Stimulated activated CD4-positive, alpha-beta T cell treated with anti-CD3 and anti-CD28 coated beads, Interleukin-15, amount 100 ng/mL, for 24 hours (primary cell): ENCODE results near the gene DAGLA.

Experiments used
- DNase-seq: peaks from one replicate; pipeline ENCODE4 v3.0.0-alpha.2; 2020

The DAGLA gene

GRCh38 chr11:61691380-61692156 lies 11.4 kb downstream of the DAGLA start:
- no peak for DNase-seq

- no peak for DNase-seq
These were observed 13.9 kb downstream of the DAGLA start for GRCh38 chr11:61693922-61694601.

GRCh38 chr11:61694602-61694939 lies 14.4 kb downstream of the DAGLA start:
- no peak for DNase-seq

GRCh38 chr11:61694946-61695706 lies 14.9 kb downstream of the DAGLA start:
- no peak for DNase-seq

- peak; percentile 96 for DNase-seq
These were observed 15.7 kb downstream of the DAGLA start for GRCh38 chr11:61695917-61696316.

GRCh38 chr11:61696602-61697001 lies 16.4 kb downstream of the DAGLA start:
- no peak for DNase-seq

GRCh38 chr11:61697078-61697502 lies 16.9 kb downstream of the DAGLA start:
- no peak for DNase-seq

- DNase-seq, result no peak
These were observed 17.6 kb downstream of the DAGLA start for GRCh38 chr11:61697764-61698163.

- no peak for DNase-seq
These were observed 18.2 kb downstream of the DAGLA start for GRCh38 chr11:61698173-61698948.

GRCh38 chr11:61699737-61700160 lies 19.6 kb downstream of the DAGLA start:
- no peak for DNase-seq

- DNase-seq, result no peak
These were observed 20.0 kb downstream of the DAGLA start for GRCh38 chr11:61700212-61700611.

- no peak for DNase-seq
These were observed 20.5 kb downstream of the DAGLA start for GRCh38 chr11:61700720-61701119.

- peak; percentile 19 for DNase-seq
These were observed 21.2 kb downstream of the DAGLA start for GRCh38 chr11:61701242-61701886.

GRCh38 chr11:61702701-61703312 lies 22.6 kb downstream of the DAGLA start:
- DNase-seq, result no peak

- no peak for DNase-seq
These were observed 24.6 kb downstream of the DAGLA start for GRCh38 chr11:61704838-61705237.

GRCh38 chr11:61706452-61707400 lies 26.5 kb downstream of the DAGLA start:
- no peak for DNase-seq

GRCh38 chr11:61707574-61707973 lies 27.4 kb downstream of the DAGLA start:
- no peak for DNase-seq

GRCh38 chr11:61709110-61709509 lies 28.9 kb downstream of the DAGLA start:
- DNase-seq, result no peak

GRCh38 chr11:61709572-61709971 lies 29.4 kb downstream of the DAGLA start:
- no peak for DNase-seq

- no peak for DNase-seq
These were observed 29.8 kb downstream of the DAGLA start for GRCh38 chr11:61710019-61710418.

GRCh38 chr11:61711037-61711436 lies 30.8 kb downstream of the DAGLA start:
- DNase-seq, result no peak
